Thoracic aorta (tissue), 2 donors: ENCODE results near the gene PKD1L1. TPM values are rescaled to one million over a fixed set of nuclear protein-coding genes. Genes with fewer than 3 reads are reported as not detected.

Experiments used
- ATAC-seq: fragments of 150-250 bp; one replicate; pipeline ENCODE4 v1.8.0; 2017; ENCODE audit warnings: low read depth; ENCODE audit not compliant: insufficient number of reproducible peaks, low FRiP score
- DNase-seq: peaks from one replicate; pipeline ENCODE4 v3.0.0-alpha.2; 2020; ENCODE audit warnings: low spot score
- H3K27ac ChIP-seq, 2 donors: fragments of 200-600 bp; sonication (generic); 1 replicate in 1 of 2; 2 replicates in 1 of 2; pipeline ENCODE4 v1.5.1; 2016; ENCODE audit warnings: mild to moderate bottlenecking in 2 of 2, moderate library complexity in 2 of 2
- H3K27me3 ChIP-seq: fragments of 200-600 bp; sonication (generic); replicated peaks from 2 replicates; pipeline ENCODE4 v1.6.0; 2016; ENCODE audit warnings: mild to moderate bottlenecking; ENCODE audit not compliant: insufficient read depth
- H3K36me3 ChIP-seq: fragments of 200-600 bp; sonication (generic); one replicate; pipeline ENCODE4 v1.5.1; 2016
- H3K4me1 ChIP-seq, 2 donors: fragments of 200-600 bp; sonication (generic); 1 replicate in 1 of 2; 2 replicates in 1 of 2; pipeline versions ENCODE4 v1.5.1 to v1.6.0; 2016; ENCODE audit warnings: low read depth in 2 of 2, mild to moderate bottlenecking in 1 of 2; ENCODE audit not compliant: control insufficient read depth in 1 of 2
- H3K4me3 ChIP-seq: fragments of 200-600 bp; sonication (generic); 2 replicates; pipeline ENCODE4 v1.5.1; 2016; ENCODE audit warnings: mild to moderate bottlenecking
- H3K9me3 ChIP-seq: fragments of 200-600 bp; sonication (generic); 2 replicates; pipeline ENCODE4 v1.5.1; 2016
- total RNA-seq, 2 donors: library from RNA; depleted of rRNA; stranded (reverse); fragments of >200 nt; gene quantifications; one replicate each; pipeline versions ENCODE4 v1.1.0 to v1.2.3, GENCODE V29; 2016
- TF ChIP-seq, protein P1 (sequence below): fragments of 200-600 bp; sonication (generic); IDR thresholded peaks from one replicate; pipeline ENCODE4 v1.5.1; 2019; ENCODE audit warnings: antibody characterized with exemption

The PKD1L1 gene
- total RNA-seq, 2 donors from 2014 or later = 0.14 to 0.85 TPM

DNA sequence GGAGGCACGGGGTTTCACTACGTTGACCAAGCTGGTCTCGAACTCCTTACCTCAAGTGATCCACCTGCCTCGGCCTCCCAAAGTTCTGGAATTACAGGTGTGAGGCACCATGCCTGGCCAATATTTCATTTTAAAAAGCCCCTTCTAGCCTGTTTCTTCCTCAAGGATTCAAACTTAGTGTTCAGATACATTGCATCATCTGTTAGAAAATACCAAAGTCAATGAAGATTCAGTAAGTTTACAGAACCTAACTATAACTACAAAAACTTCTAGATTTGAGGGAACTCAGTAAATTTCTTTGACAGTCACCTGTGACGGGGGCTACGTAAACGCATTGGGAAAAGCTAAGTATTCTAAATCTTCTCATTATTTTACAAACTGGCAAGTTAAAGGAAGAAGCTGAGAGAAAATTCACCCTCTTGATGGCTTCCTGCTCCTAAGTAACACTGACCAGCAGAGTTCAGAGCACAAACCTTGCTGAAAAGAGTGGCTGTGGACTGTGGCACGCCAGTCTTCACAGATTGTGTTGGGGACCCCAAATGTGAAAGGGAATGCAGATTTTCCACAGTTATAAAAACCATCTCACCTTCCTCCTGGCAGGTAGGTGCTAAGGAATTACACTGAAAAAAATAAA lies 162.2 kb downstream of the PKD1L1 start:
- Histone ChIP-seq H3K36me3 (no peaks in the 10 kb centered on the region), H3K27ac (peak overlapping the region; percentile 83 to 89), H3K4me1 (peaks cover 47 to 56% of the 10 kb centered on the region in 2 donors), H3K4me3 (no peak overlapping the region), H3K27me3 (no peaks in the 10 kb centered on the region), H3K9me3 (no peaks in the 10 kb centered on the region)
- no peak for ATAC-seq
- TF ChIP-seq, protein P1, sequence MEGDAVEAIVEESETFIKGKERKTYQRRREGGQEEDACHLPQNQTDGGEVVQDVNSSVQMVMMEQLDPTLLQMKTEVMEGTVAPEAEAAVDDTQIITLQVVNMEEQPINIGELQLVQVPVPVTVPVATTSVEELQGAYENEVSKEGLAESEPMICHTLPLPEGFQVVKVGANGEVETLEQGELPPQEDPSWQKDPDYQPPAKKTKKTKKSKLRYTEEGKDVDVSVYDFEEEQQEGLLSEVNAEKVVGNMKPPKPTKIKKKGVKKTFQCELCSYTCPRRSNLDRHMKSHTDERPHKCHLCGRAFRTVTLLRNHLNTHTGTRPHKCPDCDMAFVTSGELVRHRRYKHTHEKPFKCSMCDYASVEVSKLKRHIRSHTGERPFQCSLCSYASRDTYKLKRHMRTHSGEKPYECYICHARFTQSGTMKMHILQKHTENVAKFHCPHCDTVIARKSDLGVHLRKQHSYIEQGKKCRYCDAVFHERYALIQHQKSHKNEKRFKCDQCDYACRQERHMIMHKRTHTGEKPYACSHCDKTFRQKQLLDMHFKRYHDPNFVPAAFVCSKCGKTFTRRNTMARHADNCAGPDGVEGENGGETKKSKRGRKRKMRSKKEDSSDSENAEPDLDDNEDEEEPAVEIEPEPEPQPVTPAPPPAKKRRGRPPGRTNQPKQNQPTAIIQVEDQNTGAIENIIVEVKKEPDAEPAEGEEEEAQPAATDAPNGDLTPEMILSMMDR = no peak
- no peak for DNase-seq

DNA sequence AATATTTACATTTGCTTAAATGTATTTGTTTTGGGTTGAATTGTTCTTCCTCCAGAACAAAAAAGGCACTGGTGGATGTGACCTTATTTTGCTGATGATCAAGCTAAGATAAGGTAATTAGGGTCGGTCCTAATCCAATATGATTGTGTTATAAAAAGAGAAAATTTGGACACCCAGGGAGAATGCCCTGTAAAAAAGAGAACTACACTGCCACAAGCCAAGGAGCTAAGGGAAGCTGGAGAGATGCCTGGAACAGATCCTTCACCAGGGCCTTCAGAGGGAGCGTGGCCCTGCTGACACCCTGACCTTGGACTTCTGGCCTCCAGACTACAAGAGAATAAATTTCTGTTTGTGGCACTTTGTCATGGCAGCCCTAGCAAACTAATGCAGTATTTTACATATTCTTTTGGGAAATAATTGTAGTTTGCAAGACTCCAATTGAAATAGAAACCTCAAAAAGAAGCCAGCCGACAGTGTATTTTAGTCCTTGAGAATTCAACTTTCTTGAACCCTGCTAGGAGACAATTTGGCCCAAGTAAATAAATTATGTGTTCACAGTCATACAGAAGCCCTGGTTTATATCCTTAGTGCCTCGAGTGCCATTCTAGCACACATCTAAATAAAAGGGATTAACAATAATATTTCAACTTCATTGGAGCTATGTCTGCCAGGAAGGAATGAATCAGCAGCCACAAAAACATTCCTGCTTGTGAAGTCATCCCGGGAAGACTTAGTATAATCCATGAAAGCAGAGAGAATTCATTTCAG lies 164.6 kb downstream of the PKD1L1 start:
- Histone ChIP-seq H3K4me1 (peaks cover 47 to 56% of the 10 kb centered on the region in 2 donors), H3K36me3 (no peaks in the 10 kb centered on the region), H3K27me3 (no peaks in the 10 kb centered on the region), H3K9me3 (no peaks in the 10 kb centered on the region), H3K27ac (peak overlapping the region; percentile 83 to 89), H3K4me3 (peak overlapping the region; percentile 25)
- TF ChIP-seq, protein P1 = no peak
- peak; percentile 76 for ATAC-seq
- DNase-seq = peak; percentile 22

DNA sequence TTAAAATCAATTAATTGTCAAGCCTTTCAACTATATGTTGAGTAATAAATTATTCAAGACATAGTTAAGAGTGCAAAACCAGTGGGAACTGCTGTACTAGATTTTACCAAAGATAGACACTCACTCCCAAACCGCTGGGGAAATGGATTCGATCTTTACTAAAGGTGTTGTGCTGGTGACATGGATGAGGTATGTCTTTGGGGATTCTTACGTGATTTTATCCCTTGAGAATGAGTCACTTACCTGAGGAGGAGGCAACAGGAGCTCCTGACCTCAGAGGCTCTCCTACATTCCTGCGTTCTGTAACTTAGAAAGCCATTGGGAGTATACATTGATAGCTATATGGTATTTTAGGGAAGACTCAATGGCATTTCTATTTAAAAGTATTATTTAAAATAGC lies 165.5 kb downstream of the PKD1L1 start:
- no peak overlapping the region for H3K4me3 ChIP-seq
- no peaks in the 10 kb centered on the region for H3K27me3 ChIP-seq
- TF ChIP-seq, protein P1 = no peak
- ATAC-seq = no peak
- H3K27ac ChIP-seq = peak overlapping the region; percentile 83 to 89
- peaks cover 47 to 56% of the 10 kb centered on the region in 2 donors for H3K4me1 ChIP-seq
- no peak for DNase-seq
- no peaks in the 10 kb centered on the region for H3K36me3 ChIP-seq
- H3K9me3 ChIP-seq = no peaks in the 10 kb centered on the region

DNA sequence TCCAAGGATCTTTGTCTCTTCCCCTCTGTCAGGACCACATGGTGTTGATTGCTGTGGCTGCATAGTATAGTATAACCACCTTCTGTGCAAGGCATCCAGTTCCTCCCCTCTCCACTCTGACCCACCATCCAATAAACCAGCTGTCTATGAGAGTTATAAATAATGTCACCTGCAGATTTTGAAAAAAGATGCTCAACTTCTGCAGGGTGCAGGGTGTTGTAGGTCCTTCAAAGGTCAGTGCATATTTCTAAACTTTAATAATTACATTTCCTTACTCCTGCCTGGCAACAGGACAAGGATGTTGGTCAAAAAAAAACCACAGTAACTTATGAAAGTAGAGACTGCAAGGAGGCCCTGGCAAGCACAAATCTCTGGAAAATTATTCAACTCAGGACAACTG lies 166.2 kb downstream of the PKD1L1 start:
- H3K27me3 ChIP-seq = no peaks in the 10 kb centered on the region
- no peaks in the 10 kb centered on the region for H3K36me3 ChIP-seq
- no peak for ATAC-seq
- no peak for DNase-seq
- H3K9me3 ChIP-seq = no peaks in the 10 kb centered on the region
- H3K27ac ChIP-seq = peak overlapping the region; percentile 83 to 89
- H3K4me1 ChIP-seq = peaks cover 43 to 49% of the 10 kb centered on the region in 2 donors
- TF ChIP-seq, protein P1 = no peak
- no peak overlapping the region for H3K4me3 ChIP-seq

DNA sequence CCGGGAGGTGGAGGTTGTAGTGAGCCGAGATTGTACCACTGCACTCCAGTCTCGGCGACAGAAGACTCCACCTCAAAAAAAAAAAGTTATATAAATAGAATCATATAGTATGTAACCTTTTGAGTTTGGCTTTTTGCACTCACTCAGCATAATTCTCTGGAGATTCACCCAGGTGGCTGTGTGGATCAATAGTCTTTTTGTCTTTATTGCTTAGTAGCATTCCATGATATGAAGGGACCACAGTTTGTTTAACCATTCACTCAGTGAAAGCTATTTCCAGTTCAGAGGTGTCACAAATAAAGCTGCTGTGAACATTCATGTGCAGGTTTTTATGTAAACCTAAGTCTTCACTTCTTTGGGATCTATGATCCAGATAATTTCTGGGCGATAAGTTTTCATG lies 167.7 kb downstream of the PKD1L1 start:
- ATAC-seq (no peak), DNase-seq (no peak)
- Histone ChIP-seq H3K9me3 (no peaks in the 10 kb centered on the region), H3K4me3 (no peak overlapping the region), H3K27ac (no peak overlapping the region), H3K27me3 (no peaks in the 10 kb centered on the region), H3K4me1 (peaks cover 30 to 38% of the 10 kb centered on the region in 2 donors), H3K36me3 (no peaks in the 10 kb centered on the region)
- TF ChIP-seq, protein P1 = no peak
